ENCODE data around the gene PEX14.

The PEX14 gene

GRCh38 chr1:10622910-10623685, 148.3 kb downstream of the PEX14 start:
- DNase-seq = peak in 2 of 3 experiments; percentile 17 to 25

DNA sequence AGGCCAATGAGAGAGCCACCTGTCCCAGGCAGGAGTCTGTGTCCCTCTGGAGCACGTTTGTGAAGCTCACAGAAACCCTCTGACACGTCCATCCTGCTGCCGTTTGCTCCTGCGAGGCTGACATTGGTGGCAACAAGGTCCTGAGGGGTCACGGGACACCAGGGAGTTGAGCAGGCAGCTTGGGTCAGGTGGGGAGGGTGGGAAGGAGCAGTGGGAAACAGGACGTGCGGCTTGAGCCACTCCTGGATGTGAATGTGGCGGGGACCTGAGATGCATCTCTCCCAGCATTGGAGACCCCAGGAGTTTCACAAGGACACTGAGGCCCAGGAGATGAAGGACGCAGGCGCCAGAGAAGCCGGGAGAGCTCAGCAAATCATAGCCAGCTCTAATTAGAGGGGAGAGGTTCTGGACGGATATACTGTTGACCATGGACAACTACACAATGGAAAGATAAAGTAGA, 149.0 kb downstream of the PEX14 start:
- DNase-seq = no peak

- no peak for DNase-seq
Measured at GRCh38 chr1:10624256-10625050, 149.7 kb downstream of the PEX14 start.

DNA sequence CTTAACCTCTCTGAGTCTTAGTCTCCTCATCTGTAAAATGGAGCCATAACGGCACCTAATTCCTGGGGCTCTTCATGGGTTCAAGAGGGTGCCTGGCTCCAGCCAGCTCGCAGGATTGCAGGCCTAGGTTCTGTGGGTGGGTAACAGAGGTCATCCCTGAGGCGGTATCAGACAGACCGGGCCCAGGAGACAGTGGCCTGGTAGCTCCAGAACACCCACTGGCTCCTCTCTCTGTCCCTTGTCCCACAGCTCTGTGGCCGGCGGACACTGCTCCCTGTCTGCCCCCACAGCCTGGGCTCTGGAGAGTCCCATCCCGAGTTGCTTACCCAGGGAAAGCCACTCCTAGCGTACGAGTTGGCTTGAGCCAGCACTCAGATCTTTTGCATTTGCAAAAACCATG, 150.3 kb downstream of the PEX14 start:
- DNase-seq = no peak

- no peak for DNase-seq
Measured at GRCh38 chr1:10625554-10625953, 150.8 kb downstream of the PEX14 start.

DNA sequence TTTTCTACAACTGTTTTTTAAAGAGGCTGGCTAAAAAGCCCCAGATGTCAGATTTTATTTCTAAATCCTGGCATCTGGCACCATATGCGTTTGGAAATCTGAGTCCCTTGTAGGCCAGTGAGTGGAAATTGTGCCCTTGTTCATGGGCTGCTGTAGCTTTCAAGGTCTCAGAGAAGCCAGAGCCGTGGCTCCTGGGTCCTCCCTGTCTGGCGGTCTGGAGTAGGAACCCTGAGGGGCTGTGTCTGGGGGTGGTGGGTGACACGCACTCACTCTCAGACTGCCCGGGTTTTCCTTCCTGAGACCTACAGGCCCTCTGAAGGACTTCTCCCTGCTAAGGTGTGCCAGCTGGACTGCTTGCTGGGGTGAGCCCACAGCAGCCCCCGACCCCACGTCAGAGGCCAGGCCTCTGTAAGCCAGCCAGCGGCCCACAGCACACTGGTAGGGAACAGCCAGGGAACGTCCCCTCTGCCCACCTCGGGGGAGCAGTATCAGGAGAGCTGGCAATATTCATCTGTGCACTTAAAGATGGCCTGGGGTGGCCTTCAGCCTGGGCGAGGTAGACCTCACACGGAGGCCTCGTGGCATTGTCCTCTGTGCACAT, 151.5 kb downstream of the PEX14 start:
- no peak for DNase-seq

GRCh38 chr1:10626791-10627410, 152.2 kb downstream of the PEX14 start:
- DNase-seq = no peak

DNA sequence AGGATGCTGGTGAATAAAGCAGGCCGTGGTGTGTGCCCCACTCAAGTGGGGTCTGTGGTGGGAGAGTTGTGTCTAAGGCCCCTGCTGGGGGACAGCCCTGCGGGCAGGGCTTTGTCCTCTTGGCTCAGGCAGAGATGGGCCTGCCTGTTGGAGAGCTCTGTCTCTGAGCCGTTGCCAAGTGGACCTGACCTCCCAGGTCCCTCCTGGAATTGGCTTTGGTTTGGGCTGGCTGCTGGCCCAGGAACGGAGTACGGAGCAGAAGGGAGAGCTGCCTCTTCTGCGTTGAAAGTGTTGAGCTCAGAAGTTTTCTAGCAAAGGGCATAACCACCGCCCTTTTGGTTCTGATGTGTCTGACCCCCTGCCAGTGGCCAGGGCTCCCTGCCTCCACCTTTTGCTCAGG, 153.9 kb downstream of the PEX14 start:
- no peak for DNase-seq

- no peak for DNase-seq
Measured at GRCh38 chr1:10629091-10629815, 154.5 kb downstream of the PEX14 start.

- no peak for DNase-seq
Measured at GRCh38 chr1:10629816-10630571, 155.2 kb downstream of the PEX14 start.

DNA sequence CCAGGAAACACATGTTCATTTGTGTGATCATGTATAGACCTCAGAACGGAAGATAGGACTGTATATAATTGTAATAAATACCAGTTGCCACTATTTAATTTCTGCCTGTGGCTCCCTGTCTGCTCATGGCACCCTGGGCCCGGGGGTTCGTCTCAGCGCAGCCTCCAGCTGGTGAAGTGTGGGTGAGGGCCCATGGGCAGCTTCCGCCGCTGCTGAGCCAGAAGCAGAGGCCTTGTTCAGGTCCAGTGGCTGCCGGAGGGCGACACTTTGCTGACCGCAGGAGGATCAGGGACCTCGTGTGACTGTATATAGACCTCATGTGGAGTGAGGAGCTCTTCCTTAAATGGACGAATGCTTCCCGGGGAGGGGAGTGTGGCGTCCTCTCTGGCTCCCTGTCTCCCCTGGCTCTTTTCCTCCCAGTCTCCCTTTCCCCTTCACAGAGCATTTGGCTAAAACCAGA, 155.9 kb downstream of the PEX14 start:
- no peak for DNase-seq

DNA sequence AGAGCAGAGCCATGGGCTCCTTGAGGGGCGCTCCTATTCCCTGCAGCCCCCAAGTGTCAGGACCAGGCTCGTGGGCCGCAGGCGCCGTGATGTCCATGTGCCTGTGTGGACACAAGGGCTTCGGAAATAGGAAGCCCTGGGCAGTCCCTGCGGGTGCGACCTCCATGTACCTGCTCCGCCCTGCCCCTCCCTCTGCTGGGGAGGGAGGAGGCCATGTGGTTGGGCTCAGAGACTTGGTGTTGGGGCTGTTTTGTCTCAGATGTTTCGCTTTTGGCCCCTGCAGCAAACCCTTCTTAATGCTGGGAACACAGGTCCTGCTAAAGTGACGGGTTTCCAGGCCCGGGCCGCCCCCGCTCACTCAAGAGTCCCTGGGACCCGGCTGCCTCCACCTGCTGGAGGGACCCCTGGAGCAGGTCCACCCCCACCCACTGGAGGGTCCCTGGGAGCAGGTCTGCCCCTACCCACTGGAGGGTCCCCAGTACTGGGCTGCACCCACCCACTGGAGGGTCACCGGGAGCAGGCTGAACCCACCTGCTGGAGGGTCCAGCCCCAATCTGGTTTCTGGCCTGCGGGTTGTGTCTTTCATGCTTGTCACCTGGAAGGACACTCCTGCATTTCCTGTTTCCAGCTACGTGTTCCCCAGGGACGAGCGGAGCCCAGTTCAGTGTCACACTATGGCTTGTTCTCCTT, 156.5 kb downstream of the PEX14 start:
- no peak for DNase-seq

DNA sequence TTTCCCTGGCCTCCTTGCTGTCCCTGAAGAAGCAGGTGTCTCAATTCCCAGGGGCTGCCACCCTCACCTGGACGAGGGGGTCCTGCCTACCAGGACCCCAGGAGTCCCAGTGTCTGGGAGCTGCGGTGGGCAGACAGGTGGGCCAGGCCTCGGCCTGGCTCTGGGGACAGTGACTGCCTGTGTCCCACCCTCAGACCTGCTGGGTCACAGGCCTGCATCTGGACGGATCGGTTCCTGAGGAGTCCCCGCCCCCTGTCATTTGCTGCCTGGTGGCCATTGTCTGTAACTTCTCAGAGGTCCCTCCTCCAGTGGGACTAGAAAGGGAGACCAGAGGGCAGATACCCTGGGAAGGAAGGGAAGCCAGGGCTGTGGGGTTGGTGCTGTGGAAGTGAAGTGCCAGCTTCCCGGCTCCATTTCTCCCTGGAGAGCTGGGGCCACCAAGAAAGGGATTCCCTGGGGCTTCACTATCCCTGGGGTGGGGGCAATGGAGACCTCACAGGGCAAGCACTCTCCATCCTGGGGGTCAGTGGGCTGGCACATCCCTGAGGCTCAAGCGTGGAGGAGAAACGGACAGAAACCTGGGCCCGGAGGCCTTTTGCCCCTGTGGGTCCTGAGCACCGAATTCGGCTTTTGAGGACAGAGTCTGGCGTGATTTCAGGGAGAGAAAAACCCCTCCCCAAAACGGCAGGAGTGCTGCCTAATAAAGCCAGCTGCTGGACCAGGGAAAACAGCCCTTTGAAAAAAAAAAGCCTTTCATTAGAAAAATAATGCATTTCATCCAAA, 157.3 kb downstream of the PEX14 start:
- no peak for DNase-seq

- no peak for DNase-seq
Measured at GRCh38 chr1:10632691-10633090, 157.9 kb downstream of the PEX14 start.

- DNase-seq = no peak
Measured at GRCh38 chr1:10633416-10633815, 158.7 kb downstream of the PEX14 start.

DNA sequence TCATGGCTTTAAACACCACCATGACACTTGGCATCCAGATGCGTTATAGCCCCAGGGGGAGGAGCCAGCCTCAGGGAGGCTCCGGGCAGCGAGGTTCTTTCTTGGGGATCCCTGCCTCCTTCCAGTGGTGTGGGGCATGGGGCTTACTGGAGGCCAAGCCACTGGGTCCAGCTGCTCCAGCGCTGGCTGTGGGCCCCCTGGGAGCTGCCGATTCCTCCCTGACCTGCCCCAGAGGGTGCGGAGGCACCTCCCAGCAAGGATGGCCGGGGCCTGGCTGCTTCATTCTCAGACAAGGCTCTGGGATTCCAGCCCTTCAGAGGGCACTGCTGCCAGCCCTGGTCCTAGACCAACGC, 159.3 kb downstream of the PEX14 start:
- no peak for DNase-seq

- no peak for DNase-seq
Measured at GRCh38 chr1:10634428-10635084, 159.8 kb downstream of the PEX14 start.

DNA sequence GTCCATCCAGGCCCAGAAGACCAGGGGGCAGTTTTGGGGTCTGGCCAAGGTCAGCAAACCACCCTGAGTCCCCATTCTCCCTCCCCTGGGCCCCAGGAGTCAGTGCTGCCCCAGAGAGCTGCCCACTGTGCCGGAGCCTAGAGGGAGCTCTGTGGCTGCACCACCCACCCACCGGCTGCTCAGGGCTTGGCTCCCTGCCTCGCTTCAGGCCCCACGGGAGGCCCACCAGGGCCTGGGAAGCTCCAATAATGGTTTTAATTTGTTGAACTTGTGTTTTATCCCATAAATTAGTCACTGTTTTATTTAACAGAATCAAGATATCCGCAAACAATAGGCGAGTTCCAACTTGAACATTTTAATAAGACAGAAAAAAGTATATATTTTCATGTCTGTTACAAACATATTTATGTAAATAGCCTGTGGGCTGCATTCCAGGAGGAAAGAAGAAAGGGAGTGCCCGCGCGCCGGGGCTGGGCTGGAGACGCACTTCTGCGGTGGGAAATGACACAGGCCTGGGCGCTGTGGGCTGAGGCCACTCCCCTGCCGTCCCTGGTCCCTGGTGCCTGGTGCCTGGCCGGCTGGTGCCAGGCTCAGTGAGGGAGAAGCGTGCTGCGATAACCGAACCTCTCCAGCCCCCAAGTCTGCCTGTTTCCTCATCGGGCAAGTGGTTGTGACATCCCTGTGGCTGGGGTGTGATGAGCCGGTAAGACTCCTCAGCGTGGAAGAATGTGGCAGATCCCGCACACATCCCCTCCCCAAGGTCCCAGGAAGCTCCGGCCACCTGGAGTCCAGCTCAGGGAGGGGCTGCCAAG, 160.5 kb downstream of the PEX14 start:
- peak in 1 of 3 experiments; percentile 40 for DNase-seq

DNA sequence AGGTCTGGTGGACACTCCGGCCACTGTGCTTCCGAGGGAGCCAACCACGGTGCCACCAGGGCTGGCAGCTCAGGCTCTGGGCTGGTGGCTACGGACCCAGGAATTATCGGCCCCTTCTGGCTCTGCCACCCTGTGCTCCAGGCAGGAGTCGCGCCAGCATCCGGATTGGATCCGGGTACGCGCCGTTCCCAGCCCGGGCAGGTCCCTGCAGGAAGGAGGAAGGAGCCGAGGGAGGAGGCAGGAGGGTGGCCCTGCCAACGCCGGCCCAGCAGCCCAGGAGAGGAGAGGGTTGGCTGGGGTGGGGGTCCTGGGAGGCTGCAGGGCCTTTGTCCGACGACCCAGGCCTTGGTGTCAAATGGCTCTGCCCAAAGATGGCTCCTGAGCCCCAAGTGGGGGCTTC, 161.2 kb downstream of the PEX14 start:
- no peak for DNase-seq

Data from NCI-H1417 (cell line).